H1 (cell line): Measurements from ENCODE around the gene MBD3L1. TPM values are rescaled to one million over a fixed set of nuclear protein-coding genes. Genes with fewer than 3 reads are reported as not detected.

Experiments
- CTCF ChIA-PET: fragments of 300-600 bp; sonication (Branson Sonifier 250); formaldehyde crosslinking; loops from one replicate; lab custom pipeline; 2021; ENCODE audit not compliant: partially characterized antibody; lab: Charles Lee
- POLR2A ChIA-PET: fragments of 300-600 bp; sonication (Branson Sonifier 250); formaldehyde crosslinking; loops from one replicate; lab custom pipeline; 2021; ENCODE audit warnings: inconsistent platforms; ENCODE audit not compliant: partially characterized antibody; lab: Charles Lee
- DNase-seq, 2 experiments: peaks; one replicate each; pipeline versions ENCODE4 v3.0.0 to v3.0.0-alpha.2; 2010 to 2022; ENCODE audit warnings: low spot score in 2 of 2, low read depth in 1 of 2, mixed read lengths in 1 of 2
- FAIRE-seq: peaks from 2 replicates; lab custom pipeline; 2011; peaks lifted over from hg19 to GRCh38; lab: Jason Lieb, UNC
- H2AFZ ChIP-seq: 2 replicates; pipeline ENCODE4 v1.8.1; 2012; ENCODE audit warnings: low read length, inconsistent platforms
- H2AK5ac ChIP-seq: 2 replicates; pipeline ENCODE4 v1.6.1; 2013; ENCODE audit warnings: low read depth, low read length
- H2BK120ac ChIP-seq: replicated peaks from 2 replicates; pipeline ENCODE3; 2013; ENCODE audit warnings: low read depth, low read length, inconsistent platforms
- H2BK12ac ChIP-seq: 2 replicates; pipeline ENCODE4 v1.6.1; 2013; ENCODE audit warnings: low read depth, low read length
- H2BK15ac ChIP-seq: 2 replicates; pipeline ENCODE4 v1.6.1; 2013; ENCODE audit warnings: low read length
- H2BK20ac ChIP-seq: 2 replicates; pipeline ENCODE4 v1.6.1; 2013; ENCODE audit warnings: low read length
- H2BK5ac ChIP-seq: 2 replicates; pipeline ENCODE4 v1.6.1; 2013; ENCODE audit warnings: low read depth, low read length
- H3K14ac ChIP-seq: 2 replicates; pipeline ENCODE4 v1.6.1; 2013; ENCODE audit warnings: inconsistent platforms; ENCODE audit not compliant: insufficient read length
- H3K18ac ChIP-seq: 2 replicates; pipeline ENCODE4 v1.6.1; 2013; ENCODE audit warnings: low read length; ENCODE audit errors: extremely low read depth
- H3K23ac ChIP-seq: 2 replicates; pipeline ENCODE4 v1.6.1; 2013; ENCODE audit warnings: inconsistent platforms; ENCODE audit not compliant: insufficient read length
- H3K23me2 ChIP-seq: 2 replicates; pipeline ENCODE4 v1.6.1; 2013; ENCODE audit warnings: low read depth, low read length
- H3K27ac ChIP-seq: 2 replicates; pipeline ENCODE4 v1.6.1; 2011; ENCODE audit warnings: low read depth, low read length, inconsistent platforms
- H3K27me3 ChIP-seq, 4 experiments: replicated peaks in 1 of 4; 1 replicate in 1 of 4; 2 replicates in 3 of 4; pipeline versions ENCODE4 v1.6.1 to v1.8.1; 2011 to 2013; ENCODE audit warnings: low read length in 3 of 4, mild to moderate bottlenecking in 3 of 4, inconsistent platforms in 2 of 4, mixed read lengths in 2 of 4, moderate library complexity in 1 of 4; ENCODE audit not compliant: control insufficient read depth in 3 of 4, insufficient read depth in 3 of 4; ENCODE audit errors: extremely low read depth in 1 of 4
- H3K36me3 ChIP-seq, 4 experiments: 2 replicates each; pipeline versions ENCODE4 v1.6.1 to v1.8.1; 2011 to 2013; ENCODE audit warnings: mild to moderate bottlenecking in 4 of 4, low read length in 3 of 4, moderate library complexity in 2 of 4, control low read depth in 1 of 4, inconsistent platforms in 1 of 4; ENCODE audit not compliant: insufficient read depth in 4 of 4, control insufficient read depth in 2 of 4
- H3K4ac ChIP-seq: replicated peaks from 2 replicates; pipeline ENCODE3; 2013; ENCODE audit warnings: low read length, low read depth, mixed read lengths, inconsistent platforms; ENCODE audit not compliant: insufficient read length
- H3K4me1 ChIP-seq, 4 experiments: replicated peaks in 1 of 4; 1 replicate in 1 of 4; 2 replicates in 3 of 4; pipeline versions ENCODE4 v1.6.1 to v1.8.1; 2011 to 2013; ENCODE audit warnings: low read length in 3 of 4, inconsistent platforms in 2 of 4, mixed read lengths in 1 of 4; ENCODE audit not compliant: insufficient read depth in 4 of 4, control insufficient read depth in 3 of 4
- H3K4me2 ChIP-seq, 2 experiments: 2 replicates each; pipeline versions ENCODE4 v1.6.1 to v1.8.1; 2011 to 2013; ENCODE audit warnings: low read depth in 2 of 2, low read length in 2 of 2, control low read depth in 1 of 2, inconsistent platforms in 1 of 2, mild to moderate bottlenecking in 1 of 2; ENCODE audit not compliant: insufficient read depth in 1 of 2
- H3K4me3 ChIP-seq, 4 experiments: fragments of 200-600, 300-600 bp in 1 of 4; sonication (generic), shearing (Covaris generic), sonication (Bioruptor Twin) in 1 of 4; 2 replicates each; pipeline versions ENCODE4 v1.5.1 to v1.8.1; 2011 to 2016; ENCODE audit warnings: low read length in 4 of 4, low read depth in 3 of 4, control low read depth in 2 of 4, inconsistent platforms in 2 of 4, mild to moderate bottlenecking in 2 of 4, mixed read lengths in 1 of 4, moderate library complexity in 1 of 4; ENCODE audit not compliant: insufficient read depth in 2 of 4; ENCODE audit errors: extremely low read depth in 1 of 4
- H3K56ac ChIP-seq: replicated peaks from 2 replicates; pipeline ENCODE3; 2013; ENCODE audit warnings: low read depth, mild to moderate bottlenecking, mixed read lengths, low read length, inconsistent platforms; ENCODE audit not compliant: insufficient read length
- H3K79me1 ChIP-seq: 2 replicates; pipeline ENCODE4 v1.6.1; 2013; ENCODE audit warnings: low read depth, low read length, control low read depth
- H3K79me2 ChIP-seq, 2 experiments: 2 replicates each; pipeline versions ENCODE4 v1.6.1 to v1.8.1; 2012 to 2013; ENCODE audit warnings: low read length in 2 of 2, mild to moderate bottlenecking in 2 of 2, inconsistent platforms in 1 of 2; ENCODE audit not compliant: insufficient read depth in 2 of 2, control insufficient read depth in 1 of 2
- H3K9ac ChIP-seq, 4 experiments: replicated peaks in 1 of 4; 1 replicate in 1 of 4; 2 replicates in 3 of 4; pipeline versions ENCODE4 v1.6.1 to v1.8.1; 2011 to 2013; ENCODE audit warnings: low read depth in 3 of 4, low read length in 3 of 4, control low read depth in 2 of 4, mild to moderate bottlenecking in 2 of 4, moderate library complexity in 2 of 4, inconsistent platforms in 1 of 4; ENCODE audit errors: extremely low read depth in 1 of 4
- H3K9me3 ChIP-seq, 2 experiments: 2 replicates each; pipeline versions ENCODE4 v1.6.1 to v1.8.1; 2012 to 2013; ENCODE audit warnings: mild to moderate bottlenecking in 2 of 2, moderate library complexity in 2 of 2, control low read depth in 1 of 2, inconsistent platforms in 1 of 2, low read depth in 1 of 2, low read length in 1 of 2, mixed read lengths in 1 of 2; ENCODE audit not compliant: insufficient read depth in 2 of 2
- H4K20me1 ChIP-seq, 2 experiments: replicated peaks in 1 of 2; 2 replicates each; pipeline versions ENCODE3 to v1.8.1; 2011 to 2013; ENCODE audit warnings: inconsistent platforms in 2 of 2, low read length in 2 of 2, mild to moderate bottlenecking in 1 of 2; ENCODE audit not compliant: insufficient read depth in 2 of 2, control insufficient read depth in 1 of 2
- H4K5ac ChIP-seq: 2 replicates; pipeline ENCODE4 v1.6.1; 2013; ENCODE audit warnings: low read length, low read depth, mixed read lengths, inconsistent platforms; ENCODE audit not compliant: insufficient read length
- H4K8ac ChIP-seq: 2 replicates; pipeline ENCODE4 v1.8.0; 2013; ENCODE audit warnings: mild to moderate bottlenecking, moderate library complexity, low read length, inconsistent platforms; ENCODE audit not compliant: insufficient read depth; ENCODE audit errors: extremely low read depth
- H4K91ac ChIP-seq: replicated peaks from 2 replicates; pipeline ENCODE3; 2013; ENCODE audit warnings: low read length, mixed read lengths, inconsistent platforms; ENCODE audit not compliant: insufficient read length
- BACH1 ChIP-seq: IDR thresholded peaks from 2 replicates; pipeline ENCODE4 v1.6.1; 2012; ENCODE audit warnings: low read length, improper control_type of control experiment
- CBX5 ChIP-seq: fragments of 300-800, 300-1000 bp; sonication (generic); IDR thresholded peaks from 2 replicates; pipeline ENCODE4 v1.7.1; 2016; ENCODE audit warnings: antibody characterized with exemption, low read length, low read depth
- GTF2F1 ChIP-seq: IDR thresholded peaks from 2 replicates; pipeline ENCODE4 v1.6.1; 2012; ENCODE audit warnings: low read depth, low read length, improper control_type of control experiment, borderline replicate concordance
- HDAC6 ChIP-seq: IDR thresholded peaks from one replicate; pipeline ENCODE4 v1.7.1; 2012; ENCODE audit warnings: low read depth, mild to moderate bottlenecking, inconsistent platforms, low read length, moderate library complexity
- JUND ChIP-seq: IDR thresholded peaks from 2 replicates; pipeline ENCODE4 v1.6.1; 2011; ENCODE audit warnings: mild to moderate bottlenecking, improper control_type of control experiment, low read length
- SP2 ChIP-seq: IDR thresholded peaks from 2 replicates; pipeline ENCODE4 v1.6.1; 2012; ENCODE audit warnings: mild to moderate bottlenecking, low read length, inconsistent platforms
- SP4 ChIP-seq: IDR thresholded peaks from 2 replicates; pipeline ENCODE4 v1.6.1; 2012; ENCODE audit warnings: low read length, inconsistent platforms
- TAF1 ChIP-seq: IDR thresholded peaks from 2 replicates; pipeline ENCODE4 v1.6.1; 2011; ENCODE audit warnings: mild to moderate bottlenecking, low read depth, low read length
- TCF12 ChIP-seq: IDR thresholded peaks from 2 replicates; pipeline ENCODE4 v1.6.1; 2011; ENCODE audit warnings: low read depth, mild to moderate bottlenecking, low read length
- ZNF274 ChIP-seq: IDR thresholded peaks from 2 replicates; pipeline ENCODE4 v1.7.0; 2012; ENCODE audit warnings: low read length, borderline replicate concordance; ENCODE audit errors: extremely low read depth
- polyA plus RNA-seq, 7 experiments: library from polyadenylated mRNA; depleted of rRNA in 3 of 7; stranded (reverse) in 5 of 7; unstranded in 2 of 7; fragments of >200 nt in 5 of 7; fragments of 200-250 nt in 2 of 7; gene quantifications; 1 replicate in 5 of 7; 2 replicates in 1 of 7; 4 replicates in 1 of 7; pipeline versions ENCODE4 v1.2.1 to v1.2.3, GENCODE V29; 2011 to 2013; ENCODE audit warnings: missing spikeins in 2 of 7, mixed read lengths in 2 of 7
- total RNA-seq: library from RNA; stranded (reverse); fragmentation: NEBNext Ultra II Directional; extraction: Animal tissue kit (Norgen Biotek cat#: 25700); gene quantifications from 2 replicates; pipeline ENCODE4 v1.2.1, GENCODE V29; 2021
- TF ChIP-seq, protein P1 (sequence below): IDR thresholded peaks from 2 replicates; pipeline ENCODE4 v1.6.1; 2011; ENCODE audit warnings: low read depth, mild to moderate bottlenecking, low read length; ENCODE audit not compliant: insufficient read depth
- TF ChIP-seq, protein P2 (sequence below): IDR thresholded peaks from 2 replicates; pipeline ENCODE4 v1.6.1; 2012; ENCODE audit warnings: low read length, inconsistent platforms

The MBD3L1 gene
- total and polyA plus RNA-seq, 2 of the 8 experiments (the other 6 are each of a cell fraction or from before 2014, with no cell fraction given), result not detected

DNA sequence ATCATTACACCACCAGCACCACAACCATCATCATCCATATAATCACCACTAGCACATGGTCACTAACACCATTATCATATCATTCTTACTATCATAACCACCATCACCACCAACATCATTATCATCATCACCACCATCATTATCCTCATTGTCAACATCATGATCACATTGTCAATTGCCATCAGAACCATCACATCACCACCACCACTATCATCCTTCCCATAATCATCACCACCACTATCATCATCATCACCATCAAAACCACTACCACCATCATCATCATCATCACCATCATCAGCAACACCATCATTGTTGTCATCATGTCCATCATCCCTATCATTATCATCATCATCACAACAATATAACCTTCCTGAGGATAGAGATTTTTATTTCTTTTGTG is 58.1 kb downstream of the MBD3L1 start:
- H3K79me2 ChIP-seq, result no peaks in the 10 kb centered on the region
- no peak for DNase-seq
- no peak overlapping the region for H2BK15ac ChIP-seq
- no peak overlapping the region for H3K27ac ChIP-seq
- ChIA-PET CTCF (no interaction called here), POLR2A (no interaction called here)
- H3K56ac ChIP-seq, result no peak overlapping the region
- H3K14ac ChIP-seq, result no peak overlapping the region
- H3K9ac ChIP-seq, result no peak overlapping the region
- no peak overlapping the region for H3K23ac ChIP-seq
- no peak for TF ChIP-seq SP2
- TF ChIP-seq TAF1, result no peak
- no peak for TF ChIP-seq CBX5
- TF ChIP-seq TCF12, result no peak
- no peak for TF ChIP-seq ZNF274
- TF ChIP-seq JUND, result no peak
- TF ChIP-seq SP4, result no peak
- TF ChIP-seq, protein P1, sequence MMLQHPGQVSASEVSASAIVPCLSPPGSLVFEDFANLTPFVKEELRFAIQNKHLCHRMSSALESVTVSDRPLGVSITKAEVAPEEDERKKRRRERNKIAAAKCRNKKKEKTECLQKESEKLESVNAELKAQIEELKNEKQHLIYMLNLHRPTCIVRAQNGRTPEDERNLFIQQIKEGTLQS, result no peak
- no peak for TF ChIP-seq HDAC6
- TF ChIP-seq, protein P2, sequence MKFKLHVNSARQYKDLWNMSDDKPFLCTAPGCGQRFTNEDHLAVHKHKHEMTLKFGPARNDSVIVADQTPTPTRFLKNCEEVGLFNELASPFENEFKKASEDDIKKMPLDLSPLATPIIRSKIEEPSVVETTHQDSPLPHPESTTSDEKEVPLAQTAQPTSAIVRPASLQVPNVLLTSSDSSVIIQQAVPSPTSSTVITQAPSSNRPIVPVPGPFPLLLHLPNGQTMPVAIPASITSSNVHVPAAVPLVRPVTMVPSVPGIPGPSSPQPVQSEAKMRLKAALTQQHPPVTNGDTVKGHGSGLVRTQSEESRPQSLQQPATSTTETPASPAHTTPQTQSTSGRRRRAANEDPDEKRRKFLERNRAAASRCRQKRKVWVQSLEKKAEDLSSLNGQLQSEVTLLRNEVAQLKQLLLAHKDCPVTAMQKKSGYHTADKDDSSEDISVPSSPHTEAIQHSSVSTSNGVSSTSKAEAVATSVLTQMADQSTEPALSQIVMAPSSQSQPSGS, result no peak
- no peak for TF ChIP-seq GTF2F1
- no peak for TF ChIP-seq BACH1
- no peak overlapping the region for H3K18ac ChIP-seq
- H4K20me1 ChIP-seq, result no peaks in the 10 kb centered on the region
- H4K5ac ChIP-seq, result no peak overlapping the region
- no peak overlapping the region for H2BK20ac ChIP-seq
- no peak overlapping the region for H4K8ac ChIP-seq
- H2BK120ac ChIP-seq, result no peak overlapping the region
- H3K4me2 ChIP-seq, result no peak overlapping the region
- no peak overlapping the region for H2AFZ ChIP-seq
- H3K27me3 ChIP-seq, result no peaks in the 10 kb centered on the region
- no peak overlapping the region for H3K4me3 ChIP-seq
- H3K36me3 ChIP-seq, result no peaks in the 10 kb centered on the region
- H2BK5ac ChIP-seq, result no peak overlapping the region
- no peaks in the 10 kb centered on the region for H3K4me1 ChIP-seq
- H3K23me2 ChIP-seq, result peaks cover 9% of the 10 kb centered on the region; the same call in 1 of the 2 replicates
- H2BK12ac ChIP-seq, result no peak overlapping the region
- no peak overlapping the region for H3K4ac ChIP-seq
- no peaks in the 10 kb centered on the region for H3K79me1 ChIP-seq
- no peak overlapping the region for H2AK5ac ChIP-seq
- H3K9me3 ChIP-seq, result peaks cover 77 to 87% of the 10 kb centered on the region in 2 experiments
- no peak for FAIRE-seq
- no peak overlapping the region for H4K91ac ChIP-seq
